Measurements from ENCODE around the gene FBXL17. TPM values are rescaled to one million over a fixed set of nuclear protein-coding genes. Genes with fewer than 3 reads are reported as not detected.

The FBXL17 gene
- total RNA-seq, 1 experiment from 2014 or later: 5.3 TPM

DNA sequence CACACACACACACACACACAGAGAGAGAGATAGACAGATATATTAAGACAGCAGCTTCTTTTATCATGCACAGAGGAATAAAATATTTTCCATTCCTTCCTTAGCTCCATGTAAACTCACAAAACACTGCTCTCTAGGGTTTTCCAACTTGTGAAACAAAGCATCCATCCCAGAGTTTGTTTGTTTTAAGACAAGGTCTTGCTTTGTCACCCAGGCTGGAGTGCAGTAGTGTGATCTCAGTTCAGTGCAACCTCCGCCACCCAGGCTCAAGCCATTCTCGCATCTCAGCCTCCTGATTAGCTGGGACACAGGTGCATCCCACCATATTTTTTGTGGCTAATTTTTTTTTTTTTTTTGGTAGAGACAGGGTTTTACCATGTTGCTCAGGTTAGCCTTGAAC, 298.7 kb downstream of the FBXL17 start:
- no peak overlapping the region for H3K56ac ChIP-seq (ENCODE audit: insufficient read length, low read depth, low read length)
- H3K27me3 ChIP-seq (ENCODE audit: insufficient read depth, low read length): no peaks in the 10 kb centered on the region
- no peak overlapping the region for H3K27ac ChIP-seq (ENCODE audit: insufficient read length, low read depth, low read length)
- H3K18ac ChIP-seq (ENCODE audit: insufficient read length, low read depth, low read length): no peak overlapping the region
- H3T11ph ChIP-seq (ENCODE audit: low read length): no peak overlapping the region
- H2AFZ ChIP-seq (ENCODE audit: low read length): no peak overlapping the region
- H3K27me3 Mint-ChIP-seq (ENCODE audit: low read depth): no peaks in the 10 kb centered on the region
- peak overlapping the region; percentile 15 to 37 (median 28); a peak in 3 of 7 replicates for H3K27ac Mint-ChIP-seq
- no peaks in the 10 kb centered on the region for H3K9me3 ChIP-seq (ENCODE audit: control insufficient read depth, low read depth, low read length)
- TF ChIP-seq, protein P1, sequence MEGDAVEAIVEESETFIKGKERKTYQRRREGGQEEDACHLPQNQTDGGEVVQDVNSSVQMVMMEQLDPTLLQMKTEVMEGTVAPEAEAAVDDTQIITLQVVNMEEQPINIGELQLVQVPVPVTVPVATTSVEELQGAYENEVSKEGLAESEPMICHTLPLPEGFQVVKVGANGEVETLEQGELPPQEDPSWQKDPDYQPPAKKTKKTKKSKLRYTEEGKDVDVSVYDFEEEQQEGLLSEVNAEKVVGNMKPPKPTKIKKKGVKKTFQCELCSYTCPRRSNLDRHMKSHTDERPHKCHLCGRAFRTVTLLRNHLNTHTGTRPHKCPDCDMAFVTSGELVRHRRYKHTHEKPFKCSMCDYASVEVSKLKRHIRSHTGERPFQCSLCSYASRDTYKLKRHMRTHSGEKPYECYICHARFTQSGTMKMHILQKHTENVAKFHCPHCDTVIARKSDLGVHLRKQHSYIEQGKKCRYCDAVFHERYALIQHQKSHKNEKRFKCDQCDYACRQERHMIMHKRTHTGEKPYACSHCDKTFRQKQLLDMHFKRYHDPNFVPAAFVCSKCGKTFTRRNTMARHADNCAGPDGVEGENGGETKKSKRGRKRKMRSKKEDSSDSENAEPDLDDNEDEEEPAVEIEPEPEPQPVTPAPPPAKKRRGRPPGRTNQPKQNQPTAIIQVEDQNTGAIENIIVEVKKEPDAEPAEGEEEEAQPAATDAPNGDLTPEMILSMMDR (conservative IDR thresholded peaks at IDR 0.05): no peak
- H3K23me2 ChIP-seq (ENCODE audit: insufficient read length, low read depth, low read length, poor library complexity, severe bottlenecking): no peaks in the 10 kb centered on the region
- H4K8ac ChIP-seq (replicated peaks; ENCODE audit: insufficient read length, low read depth, low read length): no peak overlapping the region
- H3K36me3 Mint-ChIP-seq (ENCODE audit: insufficient read depth in 1 of 3, low read depth in 3 of 3): peaks cover 0 to 4% (median 0%) of the 10 kb centered on the region in 3 experiments; a peak in 2 of 7 replicates
- no peaks in the 10 kb centered on the region; the same call in 1 of the 2 replicates for H3K79me2 ChIP-seq (ENCODE audit: insufficient read depth, low read length)
- DNase-seq: no peak
- no peak overlapping the region for H4K91ac ChIP-seq (ENCODE audit: insufficient read length, low read depth, low read length)
- no peak overlapping the region for H2BK20ac ChIP-seq (ENCODE audit: low read depth, low read length, poor library complexity, severe bottlenecking)
- no peaks in the 10 kb centered on the region for H4K20me1 ChIP-seq (ENCODE audit: control insufficient read depth, insufficient read depth, insufficient read length)
- no peak overlapping the region for H3K23ac ChIP-seq (ENCODE audit: insufficient read length, low read depth, low read length)
- H2BK5ac ChIP-seq (ENCODE audit: insufficient read length, low read length): no peak overlapping the region
- H3K9me3 Mint-ChIP-seq: peaks cover 0 to 2% of the 10 kb centered on the region in 2 experiments; a peak in 1 of 5 replicates
- WGBS (ENCODE audit: extremely low coverage, insufficient read length, low lambda C conversion rate): no CpG with 5 or more reads among the region's 2 CpGs
- H2AK5ac ChIP-seq (ENCODE audit: insufficient read length, low read length): no peak overlapping the region
- H3K14ac ChIP-seq (ENCODE audit: insufficient read depth, low read length): no peak overlapping the region
- peaks cover 6% of the 10 kb centered on the region; the same call in 1 of the 2 replicates for H3K4me1 ChIP-seq (ENCODE audit: insufficient read depth, low read length)
- H3K79me1 ChIP-seq (ENCODE audit: insufficient read depth, low read depth, low read length, poor library complexity, severe bottlenecking): no peaks in the 10 kb centered on the region
- H3K4ac ChIP-seq (ENCODE audit: low read depth, low read length): no peak overlapping the region
- H3K9ac ChIP-seq (ENCODE audit: extremely low read depth, insufficient read length, low read length): no peak overlapping the region
- peaks cover 57 to 59% of the 10 kb centered on the region in 2 experiments for H3K4me1 Mint-ChIP-seq
- H3K4me3 Mint-ChIP-seq: no peak overlapping the region
- no peak overlapping the region for H3K4me2 ChIP-seq (ENCODE audit: insufficient read depth, insufficient read length, low read length)
- no peak overlapping the region for H2BK120ac ChIP-seq (ENCODE audit: low read depth, low read length, poor library complexity, severe bottlenecking)
- H2BK12ac ChIP-seq (ENCODE audit: insufficient read length, low read depth, low read length): no peak overlapping the region
- H4K5ac ChIP-seq (ENCODE audit: insufficient read length, low read depth, low read length): no peak overlapping the region
- H2BK15ac ChIP-seq (ENCODE audit: low read depth, low read length): no peak overlapping the region
